Ishikawa (cell line): ENCODE data around the gene ZRANB1.

Experiments
- CEBPB ChIP-seq: IDR thresholded peaks from 2 replicates; pipeline ENCODE4 v1.6.1; 2012
- CREB1 ChIP-seq: IDR thresholded peaks from 2 replicates; pipeline ENCODE4 v1.6.1; 2012; ENCODE audit warnings: low read depth
- EGR1 ChIP-seq: IDR thresholded peaks from 2 replicates; pipeline ENCODE4 v1.6.1; 2012
- EP300 ChIP-seq: IDR thresholded peaks from 2 replicates; pipeline ENCODE4 v1.6.1; 2012; ENCODE audit warnings: borderline replicate concordance
- FOXM1 ChIP-seq: IDR thresholded peaks from 2 replicates; pipeline ENCODE4 v1.6.1; 2012; ENCODE audit warnings: low read depth, borderline replicate concordance
- MAX ChIP-seq: IDR thresholded peaks from 2 replicates; pipeline ENCODE4 v1.6.1; 2012
- NFIC ChIP-seq: IDR thresholded peaks from 2 replicates; pipeline ENCODE4 v1.6.1; 2012
- RAD21 ChIP-seq: IDR thresholded peaks from 2 replicates; pipeline ENCODE4 v1.6.1; 2012; ENCODE audit warnings: low read depth
- TAF1 ChIP-seq: IDR thresholded peaks from 2 replicates; pipeline ENCODE4 v1.6.1; 2012; ENCODE audit warnings: low read depth, mild to moderate bottlenecking
- TCF12 ChIP-seq: IDR thresholded peaks from 2 replicates; pipeline ENCODE4 v1.6.1; 2012; ENCODE audit warnings: low read depth
- TEAD4 ChIP-seq: IDR thresholded peaks from 2 replicates; pipeline ENCODE4 v1.6.1; 2012
- USF1 ChIP-seq: IDR thresholded peaks from 2 replicates; pipeline ENCODE4 v1.6.1; 2012
- YY1 ChIP-seq: IDR thresholded peaks from 2 replicates; pipeline ENCODE4 v1.6.1; 2012; ENCODE audit warnings: low read depth
- ZBTB7A ChIP-seq: IDR thresholded peaks from 2 replicates; pipeline ENCODE4 v1.6.1; 2012; ENCODE audit warnings: low read depth
- TF ChIP-seq, protein P1 (sequence below): IDR thresholded peaks from 2 replicates; pipeline ENCODE4 v1.6.1; 2012; ENCODE audit warnings: low read depth, mild to moderate bottlenecking

Gene ZRANB1

DNA sequence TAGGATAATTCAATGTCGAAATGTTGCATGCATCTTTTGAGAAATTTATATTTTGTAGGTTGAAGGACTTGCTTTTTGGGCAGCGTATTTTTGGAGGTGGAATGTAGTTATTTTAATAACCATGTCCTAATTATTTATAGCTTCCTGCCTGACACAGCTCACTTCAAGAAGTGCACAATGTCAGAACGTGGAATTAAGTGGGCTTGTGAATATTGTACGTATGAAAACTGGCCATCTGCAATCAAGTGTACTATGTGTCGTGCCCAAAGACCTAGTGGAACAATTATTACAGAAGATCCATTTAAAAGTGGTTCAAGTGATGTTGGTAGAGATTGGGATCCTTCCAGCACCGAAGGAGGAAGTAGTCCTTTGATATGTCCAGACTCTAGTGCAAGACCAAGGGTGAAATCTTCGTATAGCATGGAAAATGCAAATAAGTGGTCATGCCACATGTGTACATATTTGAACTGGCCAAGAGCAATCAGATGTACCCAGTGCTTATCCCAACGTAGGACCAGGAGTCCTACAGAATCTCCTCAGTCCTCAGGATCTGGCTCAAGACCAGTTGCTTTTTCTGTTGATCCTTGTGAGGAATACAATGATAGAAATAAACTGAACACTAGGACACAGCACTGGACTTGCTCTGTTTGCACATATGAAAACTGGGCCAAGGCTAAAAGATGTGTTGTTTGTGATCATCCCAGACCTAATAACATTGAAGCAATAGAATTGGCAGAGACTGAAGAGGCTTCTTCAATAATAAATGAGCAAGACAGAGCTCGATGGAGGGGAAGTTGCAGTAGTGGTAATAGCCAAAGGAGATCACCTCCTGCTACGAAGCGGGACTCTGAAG, 620 bp downstream of the ZRANB1 start:
- TF ChIP-seq NFIC: no peak

DNA sequence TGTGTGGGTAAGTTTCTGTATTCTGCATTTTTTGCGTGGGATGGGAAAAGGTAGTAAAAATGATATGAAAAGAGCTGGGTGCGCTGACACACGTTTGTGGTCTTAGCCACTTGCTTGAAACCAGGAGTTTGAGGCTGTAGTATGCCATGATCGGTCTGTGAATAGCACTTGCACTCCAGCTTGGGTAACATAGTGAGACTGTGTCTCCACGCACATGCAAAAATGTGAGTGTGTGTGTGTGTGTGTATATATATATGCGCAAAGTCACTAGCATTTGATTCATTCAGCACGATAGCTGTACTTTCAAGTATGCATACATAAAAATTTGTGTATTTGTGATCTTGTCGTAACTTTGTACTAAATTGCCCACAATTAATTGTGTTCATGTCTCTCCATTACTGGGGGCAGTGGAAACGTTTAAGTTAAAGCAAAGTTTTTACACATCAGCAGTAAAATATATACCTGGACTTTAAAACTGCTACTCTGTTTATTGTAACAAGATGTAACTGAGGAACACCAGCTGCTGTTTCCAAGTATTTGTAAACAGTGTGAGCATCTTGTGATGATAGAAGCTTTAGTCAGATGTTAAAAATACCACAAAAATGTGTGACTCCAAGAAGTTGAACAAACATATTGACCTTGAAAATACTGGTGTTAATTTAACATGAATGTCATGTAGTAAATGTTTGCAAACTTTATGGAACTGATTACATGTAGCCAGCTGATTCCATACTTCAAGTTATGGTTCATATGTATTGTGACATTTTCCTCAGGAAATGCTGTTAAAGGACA, 1.6 kb downstream of the ZRANB1 start:
- TF ChIP-seq NFIC (no peak), USF1 (no peak), EP300 (no peak), TCF12 (no peak), CEBPB (no peak), ZBTB7A (no peak), MAX (no peak), CREB1 (no peak), TEAD4 (no peak), FOXM1 (no peak), EGR1 (no peak)
- TF ChIP-seq, protein P1, sequence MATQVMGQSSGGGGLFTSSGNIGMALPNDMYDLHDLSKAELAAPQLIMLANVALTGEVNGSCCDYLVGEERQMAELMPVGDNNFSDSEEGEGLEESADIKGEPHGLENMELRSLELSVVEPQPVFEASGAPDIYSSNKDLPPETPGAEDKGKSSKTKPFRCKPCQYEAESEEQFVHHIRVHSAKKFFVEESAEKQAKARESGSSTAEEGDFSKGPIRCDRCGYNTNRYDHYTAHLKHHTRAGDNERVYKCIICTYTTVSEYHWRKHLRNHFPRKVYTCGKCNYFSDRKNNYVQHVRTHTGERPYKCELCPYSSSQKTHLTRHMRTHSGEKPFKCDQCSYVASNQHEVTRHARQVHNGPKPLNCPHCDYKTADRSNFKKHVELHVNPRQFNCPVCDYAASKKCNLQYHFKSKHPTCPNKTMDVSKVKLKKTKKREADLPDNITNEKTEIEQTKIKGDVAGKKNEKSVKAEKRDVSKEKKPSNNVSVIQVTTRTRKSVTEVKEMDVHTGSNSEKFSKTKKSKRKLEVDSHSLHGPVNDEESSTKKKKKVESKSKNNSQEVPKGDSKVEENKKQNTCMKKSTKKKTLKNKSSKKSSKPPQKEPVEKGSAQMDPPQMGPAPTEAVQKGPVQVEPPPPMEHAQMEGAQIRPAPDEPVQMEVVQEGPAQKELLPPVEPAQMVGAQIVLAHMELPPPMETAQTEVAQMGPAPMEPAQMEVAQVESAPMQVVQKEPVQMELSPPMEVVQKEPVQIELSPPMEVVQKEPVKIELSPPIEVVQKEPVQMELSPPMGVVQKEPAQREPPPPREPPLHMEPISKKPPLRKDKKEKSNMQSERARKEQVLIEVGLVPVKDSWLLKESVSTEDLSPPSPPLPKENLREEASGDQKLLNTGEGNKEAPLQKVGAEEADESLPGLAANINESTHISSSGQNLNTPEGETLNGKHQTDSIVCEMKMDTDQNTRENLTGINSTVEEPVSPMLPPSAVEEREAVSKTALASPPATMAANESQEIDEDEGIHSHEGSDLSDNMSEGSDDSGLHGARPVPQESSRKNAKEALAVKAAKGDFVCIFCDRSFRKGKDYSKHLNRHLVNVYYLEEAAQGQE: no peak

DNA sequence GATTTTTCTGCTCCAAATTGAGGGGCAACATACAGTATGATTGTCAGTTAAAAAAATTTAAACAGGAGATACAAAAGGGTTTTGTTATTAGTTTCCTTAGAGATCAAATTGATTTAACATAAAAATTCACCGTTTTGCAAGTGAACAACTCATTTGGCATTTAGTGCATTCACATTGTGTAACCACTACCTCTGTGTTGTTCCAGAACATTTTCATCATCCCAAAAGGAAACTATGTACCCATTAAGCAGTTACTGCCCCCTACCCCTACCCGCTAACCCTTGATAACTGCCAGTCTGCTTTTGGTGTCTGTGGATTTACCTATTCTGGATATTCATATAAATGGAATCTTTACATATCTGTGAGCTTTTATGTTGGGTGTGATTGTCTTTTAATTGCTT, 3.1 kb downstream of the ZRANB1 start:
- TF ChIP-seq YY1 (no peak), USF1 (no peak), EGR1 (no peak), FOXM1 (no peak), MAX (no peak), RAD21 (no peak), ZBTB7A (no peak), NFIC (no peak), EP300 (no peak), TEAD4 (no peak), CREB1 (no peak), TAF1 (no peak), TCF12 (no peak), CEBPB (no peak)
- TF ChIP-seq, protein P1: no peak

- TF ChIP-seq, protein P1: no peak
- TF ChIP-seq TEAD4: no peak
- TF ChIP-seq CEBPB: no peak
These were observed 5.0 kb downstream of the ZRANB1 start for GRCh38 chr10:124946945-124947344.
